Prostate gland (tissue), 2 donors: ENCODE results near the gene DOP1A. TPM values are rescaled to one million over a fixed set of nuclear protein-coding genes. Genes with fewer than 3 reads are reported as not detected.

Experiments
- DNase-seq: peaks from one replicate; pipeline ENCODE4 v3.0.0-alpha.2; 2019; ENCODE audit warnings: low spot score
- H3K27ac ChIP-seq, 2 donors: fragments of 200-600 bp; sonication (generic); 2 replicates each; pipeline ENCODE4 v1.5.1; 2017 to 2019
- H3K27me3 ChIP-seq: fragments of 200-600 bp; sonication (generic); replicated peaks from 2 replicates; pipeline ENCODE4 v1.5.1; 2019; ENCODE audit not compliant: insufficient read depth
- H3K36me3 ChIP-seq, 2 donors: fragments of 200-600 bp; sonication (generic); 1 replicate in 1 of 2; 2 replicates in 1 of 2; pipeline versions ENCODE4 v1.5.1 to v1.8.1; 2017 to 2019
- H3K4me1 ChIP-seq: fragments of 200-600 bp; sonication (generic); replicated peaks from 2 replicates; pipeline ENCODE4 v1.5.1; 2019
- H3K4me3 ChIP-seq, 2 donors: fragments of 200-600 bp; sonication (generic); 2 replicates each; pipeline ENCODE4 v1.5.1; 2017 to 2019
- H3K9me3 ChIP-seq: fragments of 200-600 bp; sonication (generic); 2 replicates; pipeline ENCODE4 v1.5.1; 2017
- POLR2A ChIP-seq: fragments of 450-650 bp; IDR thresholded peaks from one replicate; pipeline ENCODE4 v1.6.1; 2016; ENCODE audit warnings: antibody characterized with exemption, mild to moderate bottlenecking
- POLR2AphosphoS5 ChIP-seq: sonication (generic); formaldehyde crosslinking; IDR thresholded peaks from one replicate; pipeline ENCODE4 v1.6.1; 2017; ENCODE audit warnings: antibody characterized with exemption
- WGBS: methylation state at CpG from one replicate; pipeline ENCODE4 v1.1.5; 2018; 5-methylcytosine and 5-hydroxymethylcytosine counted together
- intact Hi-C: fragments of 100-400 bp; cut with DNase I; formaldehyde crosslinking; loops from one replicate; pipeline ENCODE4 v1.14.2; 2022
- total RNA-seq, 2 donors: library from RNA; depleted of rRNA; stranded (reverse); fragments of >200 nt; gene quantifications; one replicate each; pipeline ENCODE4 v1.1.0, GENCODE V29; 2016
- TF ChIP-seq, protein P1 (sequence below), 4 experiments: fragments of 200-600 bp in 2 of 4; fragments of 450-650 bp in 2 of 4; sonication (generic) in 2 of 4; IDR thresholded peaks; 1 replicate in 3 of 4; 2 replicates in 1 of 4; pipeline ENCODE4 v1.5.1; 2016 to 2019; ENCODE audit warnings: antibody characterized with exemption in 4 of 4, mild to moderate bottlenecking in 2 of 4, moderate library complexity in 2 of 4

Gene DOP1A
- total RNA-seq, 2 donors from 2014 or later, result 27.6 to 55.2 TPM

DNA sequence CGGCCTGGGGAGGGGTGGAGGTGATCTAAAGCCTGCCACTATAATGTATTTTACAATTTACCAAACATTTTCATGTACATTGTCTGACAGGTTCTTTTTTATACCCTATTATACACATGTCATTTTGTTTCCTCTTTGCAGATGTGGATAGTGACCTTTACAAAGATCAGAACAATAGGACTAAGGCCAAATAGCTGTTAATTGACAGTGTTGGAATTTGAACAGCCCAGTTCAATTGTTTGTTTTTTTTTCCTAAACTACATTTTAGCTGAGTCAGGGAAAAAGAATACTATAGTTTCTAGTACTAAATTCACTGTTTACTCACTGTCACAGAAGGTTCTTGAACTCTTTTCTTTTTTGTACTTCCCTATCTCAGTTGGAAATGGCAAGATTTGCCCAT, 85.4 kb downstream of the DOP1A start:
- no peaks in the 10 kb centered on the region for H3K4me1 ChIP-seq
- H3K27ac ChIP-seq, result no peak overlapping the region
- no peaks in the 10 kb centered on the region for H3K27me3 ChIP-seq
- TF ChIP-seq POLR2A (no peak), POLR2AphosphoS5 (no peak)
- TF ChIP-seq, protein P1, sequence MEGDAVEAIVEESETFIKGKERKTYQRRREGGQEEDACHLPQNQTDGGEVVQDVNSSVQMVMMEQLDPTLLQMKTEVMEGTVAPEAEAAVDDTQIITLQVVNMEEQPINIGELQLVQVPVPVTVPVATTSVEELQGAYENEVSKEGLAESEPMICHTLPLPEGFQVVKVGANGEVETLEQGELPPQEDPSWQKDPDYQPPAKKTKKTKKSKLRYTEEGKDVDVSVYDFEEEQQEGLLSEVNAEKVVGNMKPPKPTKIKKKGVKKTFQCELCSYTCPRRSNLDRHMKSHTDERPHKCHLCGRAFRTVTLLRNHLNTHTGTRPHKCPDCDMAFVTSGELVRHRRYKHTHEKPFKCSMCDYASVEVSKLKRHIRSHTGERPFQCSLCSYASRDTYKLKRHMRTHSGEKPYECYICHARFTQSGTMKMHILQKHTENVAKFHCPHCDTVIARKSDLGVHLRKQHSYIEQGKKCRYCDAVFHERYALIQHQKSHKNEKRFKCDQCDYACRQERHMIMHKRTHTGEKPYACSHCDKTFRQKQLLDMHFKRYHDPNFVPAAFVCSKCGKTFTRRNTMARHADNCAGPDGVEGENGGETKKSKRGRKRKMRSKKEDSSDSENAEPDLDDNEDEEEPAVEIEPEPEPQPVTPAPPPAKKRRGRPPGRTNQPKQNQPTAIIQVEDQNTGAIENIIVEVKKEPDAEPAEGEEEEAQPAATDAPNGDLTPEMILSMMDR (IDR thresholded peaks at IDR 0.05), result no peak
- no peak for DNase-seq
- WGBS, result 64% methylated on average over 1 of the region's 1 CpG
- no peaks in the 10 kb centered on the region for H3K36me3 ChIP-seq
- intact Hi-C loops, result no loop called here
- no peaks in the 10 kb centered on the region for H3K9me3 ChIP-seq
- no peak overlapping the region for H3K4me3 ChIP-seq

DNA sequence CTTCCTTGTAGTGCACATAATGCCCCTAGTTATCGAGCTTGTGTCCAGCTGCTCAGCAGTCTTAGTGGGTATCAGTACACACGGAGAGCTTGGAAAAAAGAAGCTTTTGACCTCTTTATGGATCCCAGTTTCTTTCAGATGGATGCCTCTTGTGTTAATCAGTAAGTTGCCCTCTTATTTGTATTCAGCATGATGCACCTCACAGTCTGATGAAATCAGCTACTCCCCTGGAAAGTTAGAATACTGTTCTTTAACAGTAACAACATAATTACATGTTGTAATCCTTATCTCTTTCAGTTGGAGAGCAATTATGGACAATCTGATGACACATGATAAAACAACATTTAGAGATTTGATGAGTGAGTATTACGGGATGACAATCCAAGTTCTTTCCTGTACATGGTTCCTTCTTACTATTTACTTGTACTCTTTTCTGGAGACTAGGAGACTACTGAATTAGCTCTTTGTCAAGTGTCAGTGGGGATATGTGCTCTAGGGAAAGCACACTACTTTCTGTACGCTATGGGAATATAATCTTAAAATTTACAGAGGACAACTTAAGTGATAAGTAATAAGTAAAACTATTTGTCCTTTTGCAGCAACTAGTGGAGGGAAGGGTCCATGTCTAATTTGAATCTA, 86.5 kb downstream of the DOP1A start:
- TF ChIP-seq, protein P1 (IDR thresholded peaks at IDR 0.05), result no peak
- intact Hi-C loops, result no loop called here
- no peak for DNase-seq
- WGBS, result 79% methylated on average over 4 of the region's 4 CpGs
- Histone ChIP-seq H3K27me3 (no peaks in the 10 kb centered on the region), H3K27ac (no peak overlapping the region), H3K9me3 (no peaks in the 10 kb centered on the region), H3K4me3 (no peak overlapping the region), H3K4me1 (no peaks in the 10 kb centered on the region), H3K36me3 (no peaks in the 10 kb centered on the region)

DNA sequence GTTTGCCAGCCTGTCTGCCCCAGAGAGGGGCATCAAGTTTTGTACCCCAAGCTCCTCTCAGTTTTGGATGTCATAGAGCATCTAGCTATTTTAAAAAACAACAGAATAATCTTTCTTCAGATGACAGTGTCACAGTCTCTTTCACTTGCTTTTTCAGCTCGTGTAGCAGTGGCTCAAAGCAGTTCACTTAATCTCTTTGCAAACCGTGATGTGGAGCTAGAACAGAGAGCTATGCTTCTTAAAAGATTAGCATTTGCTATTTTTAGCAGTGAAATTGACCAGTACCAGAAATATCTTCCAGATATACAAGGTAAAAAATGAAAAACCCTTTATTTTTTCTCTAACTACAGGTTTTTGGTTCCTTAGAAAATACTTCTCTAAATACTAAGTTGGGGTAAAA, 88.3 kb downstream of the DOP1A start:
- intact Hi-C loops, result no loop called here
- H3K27ac ChIP-seq, result no peak overlapping the region
- H3K36me3 ChIP-seq, result no peaks in the 10 kb centered on the region

DNA sequence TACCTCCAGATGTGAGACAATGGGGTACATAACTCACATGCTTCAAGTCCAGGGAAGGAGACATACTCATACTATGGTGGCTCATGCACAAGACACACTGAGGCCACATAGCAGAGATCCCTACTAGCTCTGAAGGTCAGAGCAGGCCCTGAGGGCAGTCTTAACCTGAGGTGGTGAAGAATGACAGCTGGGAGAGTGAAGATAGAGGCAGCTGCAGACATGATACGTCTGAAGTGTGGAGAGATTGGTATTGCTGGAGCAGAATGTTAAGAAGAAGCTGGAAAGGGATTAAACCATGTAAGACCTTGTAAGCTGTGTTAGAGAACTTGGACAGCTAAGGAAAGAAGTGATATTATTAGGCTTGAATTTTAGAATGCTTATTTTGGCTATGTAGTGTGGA, 92.7 kb downstream of the DOP1A start:
- 78% methylated on average over 1 of the region's 1 CpG for WGBS
- no peaks in the 10 kb centered on the region for H3K36me3 ChIP-seq
- H3K27ac ChIP-seq, result no peak overlapping the region

More for the DNA sequence above, 88.3 kb downstream of the DOP1A start:
- WGBS, result 74% methylated on average over 2 of the region's 2 CpGs
- TF ChIP-seq, protein P1 (IDR thresholded peaks at IDR 0.05), result no peak
- TF ChIP-seq POLR2AphosphoS5, result no peak
- TF ChIP-seq POLR2A, result no peak
- DNase-seq, result no peak
- Histone ChIP-seq H3K9me3 (no peaks in the 10 kb centered on the region), H3K4me3 (no peak overlapping the region), H3K27me3 (no peaks in the 10 kb centered on the region), H3K4me1 (no peaks in the 10 kb centered on the region)

More for the DNA sequence above, 92.7 kb downstream of the DOP1A start:
- intact Hi-C loops, result no loop called here
- no peak for DNase-seq
- Histone ChIP-seq H3K27me3 (no peaks in the 10 kb centered on the region), H3K4me3 (no peak overlapping the region), H3K9me3 (no peaks in the 10 kb centered on the region), H3K4me1 (no peaks in the 10 kb centered on the region)
- TF ChIP-seq POLR2A (no peak), POLR2AphosphoS5 (no peak)
- TF ChIP-seq, protein P1 (IDR thresholded peaks at IDR 0.05), result no peak
